ENCODE data around the gene ANO10.
"Not testable (repeated sequence)": the region's sequence is repeated elsewhere in the genome, so short reads cannot be mapped to it uniquely, and the experiment has no call there.

The ANO10 gene

GRCh38 chr3:43591866-43592265, 29.9 kb downstream of the ANO10 start:
- intact Hi-C loops (cut with DNase I); DNase-seq: not testable (repeated sequence)

- intact Hi-C loops (cut with DNase I), result no loop called here
- DNase-seq, result no peak
Observed at GRCh38 chr3:43587303-43587702, 34.5 kb downstream of the ANO10 start.

- intact Hi-C loops (cut with DNase I), result no loop called here
Observed at GRCh38 chr3:43584043-43584826, 37.6 kb downstream of the ANO10 start.

DNA sequence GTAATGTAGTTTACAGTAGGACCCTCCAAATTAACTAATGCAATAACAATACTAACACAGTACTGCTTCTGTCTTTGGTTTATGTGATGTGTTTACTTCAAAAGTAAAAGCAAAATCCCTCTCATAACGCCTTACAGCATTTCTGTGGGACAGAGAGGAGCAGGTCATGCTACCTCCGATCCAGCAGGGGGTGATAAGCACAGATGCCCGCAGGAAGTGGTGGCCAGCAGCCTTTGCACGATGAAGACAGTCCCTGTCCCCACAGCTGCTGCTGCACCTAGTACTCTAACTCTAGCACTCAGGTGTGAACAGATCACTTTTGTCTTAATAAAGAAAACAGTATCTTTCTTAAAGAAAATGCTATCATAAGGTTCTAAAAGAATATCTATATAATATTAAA, 38.3 kb downstream of the ANO10 start:
- intact Hi-C loops (cut with DNase I), result no loop called here
- DNase-seq, result no peak

More at GRCh38 chr3:43584043-43584826, 37.6 kb downstream of the ANO10 start:
- DNase-seq, result no peak

GRCh38 chr3:43582866-43583265, 38.9 kb downstream of the ANO10 start:
- intact Hi-C loops (cut with DNase I), result no loop called here
- DNase-seq, result no peak

- intact Hi-C loops (cut with DNase I), result no loop called here
Observed at GRCh38 chr3:43581343-43581742, 40.5 kb downstream of the ANO10 start.

DNA sequence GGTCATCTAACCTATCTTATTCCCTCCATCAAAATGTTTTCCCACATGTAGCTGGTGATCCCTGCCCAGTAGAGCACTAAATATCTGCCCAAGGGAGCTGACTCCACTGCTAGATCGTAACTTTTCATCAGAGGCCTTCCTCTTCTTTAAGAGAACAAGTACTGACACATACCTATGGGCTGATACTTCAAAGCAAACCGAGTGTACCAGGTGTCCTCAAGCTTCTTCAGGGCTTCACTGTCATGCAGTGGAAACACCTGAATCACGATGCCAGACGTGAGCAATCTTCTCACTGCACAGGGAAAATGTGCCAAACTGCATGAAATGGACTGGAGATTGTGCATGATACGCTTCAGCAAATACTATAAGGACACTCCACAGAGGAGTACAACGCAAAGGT, 41.6 kb downstream of the ANO10 start:
- DNase-seq, result no peak
- intact Hi-C loops (cut with DNase I), result no loop called here

More at GRCh38 chr3:43581343-43581742, 40.5 kb downstream of the ANO10 start:
- DNase-seq, result no peak

GRCh38 chr3:43573576-43573975, 48.2 kb downstream of the ANO10 start:
- DNase-seq, result no peak
- intact Hi-C loops (cut with DNase I), result no loop called here

- not testable (repeated sequence) for DNase-seq
Observed at GRCh38 chr3:43565661-43566341, 56.0 kb downstream of the ANO10 start.

DNA sequence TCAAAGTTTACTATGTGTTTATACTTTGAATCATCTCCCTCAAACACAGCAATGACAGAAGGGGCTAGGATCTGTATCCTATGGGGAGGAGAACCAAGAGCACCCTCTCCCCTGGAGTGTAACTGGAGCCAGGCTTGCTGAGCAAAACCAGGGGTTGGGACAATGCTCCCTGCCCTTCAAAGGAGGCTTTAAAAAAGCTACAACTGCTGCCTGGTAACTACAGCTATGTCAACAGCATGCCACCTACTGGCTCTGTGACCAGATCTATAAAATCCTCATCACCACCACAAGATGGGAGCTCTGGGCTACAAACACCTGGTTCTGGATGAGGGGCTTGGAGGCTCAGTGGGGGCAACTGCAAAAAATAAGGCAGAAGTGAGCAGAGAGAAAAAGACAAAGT, 61.9 kb downstream of the ANO10 start:
- no peak for DNase-seq
- intact Hi-C loops (cut with DNase I), result no loop called here

More at GRCh38 chr3:43565661-43566341, 56.0 kb downstream of the ANO10 start:
- intact Hi-C loops (cut with DNase I), result not testable (repeated sequence)

DNA sequence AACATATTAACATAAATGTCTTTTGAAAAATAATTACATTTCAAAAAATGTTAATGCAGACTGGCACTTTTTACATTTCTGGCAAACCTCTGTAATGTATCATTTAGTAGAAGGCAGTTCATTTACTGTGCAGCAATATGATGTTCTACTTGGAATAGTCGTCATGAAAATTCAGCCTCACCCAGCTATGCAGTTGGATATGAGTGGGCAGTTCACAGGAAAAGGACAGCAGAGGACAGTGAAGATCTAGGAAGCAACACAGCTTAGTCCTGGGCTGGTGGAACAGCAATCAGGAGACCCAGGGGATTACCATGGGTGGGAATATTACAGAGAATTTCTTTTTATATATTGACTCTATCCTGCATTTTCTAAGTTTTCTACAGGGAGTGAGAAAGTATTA, 63.6 kb downstream of the ANO10 start:
- intact Hi-C loops (cut with DNase I), result no loop called here
- DNase-seq, result no peak

- DNase-seq, result no peak
- intact Hi-C loops (cut with DNase I), result loop anchor here (10.0 kb wide), 1 partner anchor 645 kb away; no protein-coding TSS in a partner anchor
Observed at GRCh38 chr3:43549626-43550290, 72.1 kb downstream of the ANO10 start.

GRCh38 chr3:43544277-43544676, 77.5 kb downstream of the ANO10 start:
- intact Hi-C loops (cut with DNase I), result loop anchor here (10.0 kb wide), 1 partner anchor 651 kb away; no protein-coding TSS in a partner anchor
- DNase-seq, result not testable (repeated sequence)

GRCh38 chr3:43542328-43543043, 79.3 kb downstream of the ANO10 start:
- DNase-seq, result no peak
- intact Hi-C loops (cut with DNase I), result loop anchor here (10.0 kb wide), 1 partner anchor 652 kb away; no protein-coding TSS in a partner anchor

GRCh38 chr3:43540624-43541023, 81.2 kb downstream of the ANO10 start:
- intact Hi-C loops (cut with DNase I), result loop anchor here (10.0 kb wide), 1 partner anchor 654 kb away; no protein-coding TSS in a partner anchor
- no peak for DNase-seq

DNA sequence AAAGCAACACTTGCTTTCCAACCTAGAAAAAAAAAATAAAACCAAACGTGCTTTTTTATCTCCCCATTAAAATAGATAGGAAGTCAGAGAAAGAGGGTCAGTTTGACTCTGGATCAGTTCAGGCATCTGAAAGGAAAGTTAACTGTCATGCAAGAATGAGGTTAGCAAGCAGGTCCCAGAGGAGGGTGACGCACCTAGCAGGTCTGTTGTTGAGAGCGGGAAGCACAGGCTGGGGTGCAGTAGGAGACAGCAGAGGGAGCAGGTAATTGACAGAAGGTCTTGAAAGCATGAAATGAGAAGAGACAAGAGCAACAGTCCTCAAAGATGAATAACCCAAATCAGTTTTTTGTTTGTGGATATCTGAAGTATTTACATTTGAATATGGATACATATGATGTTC, 82.5 kb downstream of the ANO10 start:
- no peak for DNase-seq
- intact Hi-C loops (cut with DNase I), result no loop called here

GRCh38 chr3:43537225-43537624, 84.6 kb downstream of the ANO10 start:
- no peak for DNase-seq
- intact Hi-C loops (cut with DNase I), result no loop called here

- intact Hi-C loops (cut with DNase I), result no loop called here
- no peak for DNase-seq
Observed at GRCh38 chr3:43534675-43535074, 87.1 kb downstream of the ANO10 start.

DNA sequence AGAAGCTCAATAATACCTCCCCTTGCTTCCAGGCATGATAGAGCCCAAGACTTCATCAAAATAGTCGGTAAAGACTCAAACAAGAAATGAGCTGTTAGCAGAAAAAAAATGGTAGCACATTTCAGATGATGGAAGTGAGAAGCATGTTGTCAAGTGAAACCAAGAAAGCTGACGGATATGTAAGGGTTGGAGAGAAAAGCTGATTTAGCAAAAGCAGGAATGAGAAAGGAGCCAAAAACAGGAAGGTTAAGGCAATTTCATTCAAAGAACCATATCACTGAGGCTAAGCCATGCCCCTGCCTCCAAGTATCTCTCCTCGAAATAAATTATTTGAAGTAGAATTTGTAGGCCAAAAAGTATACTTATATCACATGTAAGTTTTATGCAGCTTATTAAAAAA, 88.8 kb downstream of the ANO10 start:
- no peak for DNase-seq
- intact Hi-C loops (cut with DNase I), result no loop called here

Data from head of caudate nucleus (tissue), 42 donors.